ENCODE results near the gene CELSR1.

Gene CELSR1

GRCh38 chr22:46449116-46449691, 88.2 kb downstream of the CELSR1 start:
- TF ChIP-seq CTCF (IDR thresholded peaks at IDR 0.05; ENCODE audit: low read depth, low read length, missing control alignments), result no peak
- no peak for DNase-seq (ENCODE audit: low read depth)
- in situ Hi-C loops (cut with HindIII; ENCODE audit: low sequenced_read_pairs), result no loop called here
- H3K4me3 ChIP-seq (ENCODE audit: low read depth, low read length), result no peak overlapping the region

GRCh38 chr22:46448333-46448732, 89.1 kb downstream of the CELSR1 start:
- DNase-seq (ENCODE audit: low read depth), result no peak
- in situ Hi-C loops (cut with HindIII; ENCODE audit: low sequenced_read_pairs), result no loop called here
- H3K4me3 ChIP-seq (ENCODE audit: low read depth, low read length), result no peak overlapping the region
- TF ChIP-seq CTCF (IDR thresholded peaks at IDR 0.05; ENCODE audit: low read depth, low read length, missing control alignments), result no peak

GRCh38 chr22:46447906-46448305, 89.5 kb downstream of the CELSR1 start:
- no peak for TF ChIP-seq CTCF (IDR thresholded peaks at IDR 0.05; ENCODE audit: low read depth, low read length, missing control alignments)
- no peak overlapping the region for H3K4me3 ChIP-seq (ENCODE audit: low read depth, low read length)
- in situ Hi-C loops (cut with HindIII; ENCODE audit: low sequenced_read_pairs), result no loop called here
- no peak for DNase-seq (ENCODE audit: low read depth)

GRCh38 chr22:46446799-46447198, 90.6 kb downstream of the CELSR1 start:
- TF ChIP-seq CTCF (IDR thresholded peaks at IDR 0.05; ENCODE audit: low read depth, low read length, missing control alignments), result no peak
- no peak overlapping the region for H3K4me3 ChIP-seq (ENCODE audit: low read depth, low read length)
- in situ Hi-C loops (cut with HindIII; ENCODE audit: low sequenced_read_pairs), result no loop called here
- DNase-seq (ENCODE audit: low read depth), result no peak

- DNase-seq (ENCODE audit: low read depth), result no peak
- no peak for TF ChIP-seq CTCF (IDR thresholded peaks at IDR 0.05; ENCODE audit: low read depth, low read length, missing control alignments)
- in situ Hi-C loops (cut with HindIII; ENCODE audit: low sequenced_read_pairs), result no loop called here
- no peak overlapping the region for H3K4me3 ChIP-seq (ENCODE audit: low read depth, low read length)
These were observed 91.5 kb downstream of the CELSR1 start for GRCh38 chr22:46445771-46446420.

GRCh38 chr22:46444390-46444854, 93.0 kb downstream of the CELSR1 start:
- in situ Hi-C loops (cut with HindIII; ENCODE audit: low sequenced_read_pairs), result loop anchor here (5.0 kb wide), 1 partner anchor 33 kb away; no protein-coding TSS in a partner anchor
- TF ChIP-seq CTCF (IDR thresholded peaks at IDR 0.05; ENCODE audit: low read depth, low read length, missing control alignments), result peak; percentile 30
- no peak for DNase-seq (ENCODE audit: low read depth)
- H3K4me3 ChIP-seq (ENCODE audit: low read depth, low read length), result no peak overlapping the region
